HCT116 (cell line): ENCODE measurements around the gene IMPA2. TPM values are rescaled to one million over a fixed set of nuclear protein-coding genes. Genes with fewer than 3 reads are reported as not detected.

Source experiments
- ATAC-seq: fragments of 200-7000 bp; cut with Tn5 transposase; 2 replicates; pipeline ENCODE4 v1.9.1; 2020; ENCODE audit warnings: mild to moderate bottlenecking, moderate library complexity
- BruUV-seq: library from RNA; stranded (reverse); fragments of 400-500 nt; replicated peaks from 2 replicates; lab custom pipeline; 2021; lab: Mats Ljungman, UMichigan
- CTCF ChIA-PET: fragments of 300-600 bp; sonication (Branson Sonifier 250); formaldehyde crosslinking; loops from one replicate; lab custom pipeline; 2021; ENCODE audit warnings: antibody characterized with exemption; lab: Charles Lee
- POLR2A ChIA-PET: fragments of 300-600, 350-600 bp; sonication (Branson Sonifier 250); formaldehyde crosslinking; loops from one replicate; lab custom pipeline; 2021; ENCODE audit warnings: antibody characterized with exemption; lab: Charles Lee
- RAD21 ChIA-PET, 2 experiments: fragments of 300-600 bp; sonication (Branson Sonifier 250); formaldehyde crosslinking; loops; one replicate each; lab custom pipeline; 2023; ENCODE audit warnings: low total read pairs in 2 of 2; ENCODE audit not compliant: uncharacterized antibody in 2 of 2, unreplicated experiment in 2 of 2, low non-redundant PET in 1 of 2; lab: Charles Lee
- DNase-seq: peaks from one replicate; pipeline ENCODE4 v3.0.0-alpha.2; 2010; ENCODE audit warnings: low read depth, low spot score
- H2AFZ ChIP-seq: fragments of 200-600 bp; shearing (Covaris generic), sonication (generic); 2 replicates; pipeline ENCODE4 v1.6.1; 2017; ENCODE audit warnings: low read depth, mixed run types, mixed read lengths, antibody characterized with exemption, low read length; ENCODE audit not compliant: poor library complexity, severe bottlenecking
- H3K27ac ChIP-seq: 2 replicates; pipeline ENCODE4 v1.5.1; 2012; ENCODE audit warnings: low read depth, low read length
- H3K27me3 ChIP-seq: fragments of 200-600 bp; sonication (generic); 2 replicates; pipeline ENCODE4 v1.6.1; 2016; ENCODE audit warnings: mixed run types, low read length, mixed read lengths; ENCODE audit not compliant: insufficient read depth
- H3K36me3 ChIP-seq, 2 experiments: fragments of 200-500 bp in 1 of 2; fragments of 200-600 bp in 1 of 2; sonication (Bioruptor generic) in 1 of 2; sonication (generic) in 1 of 2; 2 replicates each; pipeline versions ENCODE4 v1.5.1 to v1.6.1; 2014 to 2016; ENCODE audit warnings: low read length in 2 of 2, inconsistent platforms in 1 of 2, mixed read lengths in 1 of 2, mixed run types in 1 of 2; ENCODE audit not compliant: insufficient read depth in 2 of 2, control insufficient read depth in 1 of 2
- H3K4me1 ChIP-seq, 2 experiments: fragments of 200-600 bp in 1 of 2; sonication (generic) in 1 of 2; 2 replicates each; pipeline versions ENCODE4 v1.5.1 to v1.6.1; 2012 to 2017; ENCODE audit warnings: low read length in 2 of 2, inconsistent platforms in 1 of 2, mild to moderate bottlenecking in 1 of 2, mixed read lengths in 1 of 2, mixed run types in 1 of 2, moderate library complexity in 1 of 2; ENCODE audit not compliant: insufficient read depth in 2 of 2, control insufficient read depth in 1 of 2
- H3K4me2 ChIP-seq: fragments of 200-600 bp; sonication (generic); 2 replicates; pipeline ENCODE4 v1.6.1; 2017; ENCODE audit warnings: mixed run types, low read length, mixed read lengths
- H3K4me3 ChIP-seq, 2 experiments: fragments of 200-600 bp in 1 of 2; sonication (generic) in 1 of 2; replicated peaks in 1 of 2; 2 replicates each; pipeline ENCODE4 v1.5.1; 2011 to 2016; ENCODE audit warnings: low read length in 2 of 2, control low read depth in 1 of 2, low read depth in 1 of 2, mild to moderate bottlenecking in 1 of 2, mixed read lengths in 1 of 2, mixed run types in 1 of 2
- H3K79me2 ChIP-seq: fragments of 200-600 bp; sonication (generic); 2 replicates; pipeline ENCODE4 v1.6.1; 2017; ENCODE audit warnings: mild to moderate bottlenecking, mixed run types, low read length, moderate library complexity, mixed read lengths; ENCODE audit not compliant: insufficient read depth
- H3K9ac ChIP-seq: fragments of 200-600 bp; sonication (generic); 2 replicates; pipeline ENCODE4 v1.6.1; 2016; ENCODE audit warnings: low read length, mixed read lengths
- H3K9me2 ChIP-seq: fragments of 200-600 bp; sonication (generic), shearing (Covaris generic); 2 replicates; pipeline ENCODE4 v1.6.1; 2017; ENCODE audit warnings: mixed run types, mild to moderate bottlenecking, moderate library complexity; ENCODE audit not compliant: insufficient read depth
- H3K9me3 ChIP-seq, 2 experiments: fragments of 200-500 bp in 1 of 2; fragments of 200-600 bp in 1 of 2; sonication (Bioruptor generic) in 1 of 2; sonication (generic) in 1 of 2; 2 replicates each; pipeline ENCODE4 v1.6.1; 2014 to 2017; ENCODE audit warnings: low read length in 2 of 2, mixed read lengths in 2 of 2, inconsistent platforms in 1 of 2, low read depth in 1 of 2, mild to moderate bottlenecking in 1 of 2, mixed run types in 1 of 2, moderate library complexity in 1 of 2; ENCODE audit not compliant: control insufficient read depth in 1 of 2, insufficient read depth in 1 of 2
- H4K20me1 ChIP-seq: fragments of 200-600 bp; sonication (generic), shearing (Covaris generic); 2 replicates; pipeline ENCODE4 v1.6.1; 2017; ENCODE audit warnings: mixed run types, mild to moderate bottlenecking, moderate library complexity; ENCODE audit not compliant: insufficient read depth
- ATF3 ChIP-seq: IDR thresholded peaks from 2 replicates; pipeline ENCODE4 v1.6.1; 2012
- CBX3 ChIP-seq: IDR thresholded peaks from 2 replicates; pipeline ENCODE4 v1.6.1; 2012; ENCODE audit warnings: low read depth
- CTCF ChIP-seq, 3 experiments: fragments of 200-600 bp in 1 of 3; sonication (generic) in 1 of 3; IDR thresholded peaks in 2 of 3; conservative IDR thresholded peaks in 1 of 3; 2 replicates each; pipeline ENCODE4 v1.5.1; 2012 to 2017; ENCODE audit warnings: low read depth in 2 of 3, low read length in 2 of 3, antibody characterized with exemption in 1 of 3, borderline replicate concordance in 1 of 3, control low read depth in 1 of 3, mild to moderate bottlenecking in 1 of 3, mixed read lengths in 1 of 3, mixed run types in 1 of 3, moderate library complexity in 1 of 3; ENCODE audit not compliant: insufficient read depth in 1 of 3
- EGR1 ChIP-seq: IDR thresholded peaks from 2 replicates; pipeline ENCODE4 v1.6.1; 2012; ENCODE audit warnings: low read depth
- ELF1 ChIP-seq: IDR thresholded peaks from 2 replicates; pipeline ENCODE4 v1.6.1; 2012; ENCODE audit warnings: low read depth, borderline replicate concordance
- EZH2phosphoT487 ChIP-seq: fragments of 200-600 bp; IDR thresholded peaks from 2 replicates; pipeline ENCODE4 v1.6.1; 2018; ENCODE audit warnings: antibody characterized with exemption, borderline replicate concordance
- FOSL1 ChIP-seq: IDR thresholded peaks from 2 replicates; pipeline ENCODE4 v1.6.1; 2012; ENCODE audit warnings: low read depth
- JUND ChIP-seq: IDR thresholded peaks from 2 replicates; pipeline ENCODE4 v1.6.1; 2012
- MAX ChIP-seq: IDR thresholded peaks from 2 replicates; pipeline ENCODE4 v1.6.1; 2012
- POLR2A ChIP-seq: IDR thresholded peaks from 2 replicates; pipeline ENCODE4 v1.7.0; 2011; ENCODE audit warnings: borderline replicate concordance; ENCODE audit not compliant: insufficient read depth, insufficient read length; ENCODE audit errors: extremely low read depth
- POLR2AphosphoS5 ChIP-seq: IDR thresholded peaks from 2 replicates; pipeline ENCODE4 v1.6.1; 2011; ENCODE audit warnings: mild to moderate bottlenecking, low read depth, low read length, moderate library complexity
- RAD21 ChIP-seq: IDR thresholded peaks from 2 replicates; pipeline ENCODE4 v1.6.1; 2012; ENCODE audit warnings: low read depth, mild to moderate bottlenecking
- REST ChIP-seq: IDR thresholded peaks from 2 replicates; pipeline ENCODE4 v1.6.1; 2012; ENCODE audit warnings: low read depth
- SIN3A ChIP-seq: IDR thresholded peaks from 2 replicates; pipeline ENCODE4 v1.6.1; 2012; ENCODE audit warnings: low read depth
- SP1 ChIP-seq: IDR thresholded peaks from 2 replicates; pipeline ENCODE4 v1.6.1; 2012; ENCODE audit warnings: low read depth
- SRF ChIP-seq: IDR thresholded peaks from 2 replicates; pipeline ENCODE4 v1.6.1; 2012; ENCODE audit warnings: low read depth
- TCF7L2 ChIP-seq: IDR thresholded peaks from 2 replicates; pipeline ENCODE4 v1.7.0; 2011; ENCODE audit warnings: borderline replicate concordance, inconsistent platforms; ENCODE audit not compliant: insufficient read depth, insufficient read length; ENCODE audit errors: extremely low read depth
- YY1 ChIP-seq: IDR thresholded peaks from 2 replicates; pipeline ENCODE4 v1.6.1; 2011; ENCODE audit warnings: low read length, low read depth, moderate library complexity, mild to moderate bottlenecking; ENCODE audit not compliant: insufficient replicate concordance; ENCODE audit errors: extremely low read depth
- ZFX ChIP-seq: fragments of 450-650 bp; IDR thresholded peaks from 2 replicates; pipeline ENCODE4 v1.6.1; 2017
- ZNF274 ChIP-seq: fragments of 200-500 bp; sonication (Bioruptor generic); IDR thresholded peaks from 2 replicates; pipeline ENCODE4 v1.6.1; 2014; ENCODE audit warnings: mild to moderate bottlenecking, low read depth, low read length, inconsistent platforms
- intact Hi-C: fragments of 100-400 bp; cut with micrococcal nuclease; formaldehyde crosslinking; loops from 2 replicates; pipeline ENCODE4 v1.10.0; 2022
- total RNA-seq: library from RNA; stranded (reverse); gene quantifications from one replicate; pipeline ENCODE4 v1.2.1, GENCODE V29; 2021; ENCODE audit not compliant: unreplicated experiment

Gene IMPA2
- total RNA-seq, 1 experiment from 2014 or later = 32.5 TPM

GRCh38 chr18:11948852-11949523 is 32.3 kb upstream of the IMPA2 start:
- Histone ChIP-seq H3K9ac (no peak overlapping the region), H2AFZ (no peak overlapping the region), H3K9me2 (no peaks in the 10 kb centered on the region), H3K4me2 (no peak overlapping the region), H3K27ac (no peak overlapping the region), H3K4me3 (no peak overlapping the region), H3K36me3 (no peaks in the 10 kb centered on the region), H4K20me1 (no peaks in the 10 kb centered on the region), H3K79me2 (no peaks in the 10 kb centered on the region), H3K9me3 (no peaks in the 10 kb centered on the region), H3K27me3 (no peaks in the 10 kb centered on the region), H3K4me1 (peaks cover 18 to 33% of the 10 kb centered on the region in 2 experiments)
- ChIA-PET CTCF (interaction anchor here (3.6 kb wide), 1 partner anchor 11 kb away, joined by 17 read pairs; no protein-coding TSS in a partner anchor), RAD21 (no interaction called here), POLR2A (no interaction called here)
- ATAC-seq = no peak
- no peak for DNase-seq
- TF ChIP-seq ELF1 (no peak), ATF3 (no peak), FOSL1 (no peak), REST (no peak), EGR1 (no peak), POLR2A (no peak), TCF7L2 (no peak), POLR2AphosphoS5 (no peak), ZNF274 (no peak), JUND (no peak), RAD21 (no peak), SIN3A (no peak), CTCF (IDR thresholded peaks at IDR 0.05 in 2 of 3, conservative IDR thresholded peaks at IDR 0.05 in 1 of 3; ENCODE audit: borderline replicate concordance in 1 of 3, insufficient read depth in 1 of 3, low read depth in 2 of 3, low read length in 2 of 3) (no peak), ZFX (no peak), EZH2phosphoT487 (no peak), SRF (no peak), SP1 (no peak), MAX (no peak), CBX3 (no peak), YY1 (no peak)
- BruUV-seq = no TSS peak
- intact Hi-C loops = no loop called here
